NT2/D1 (cell line): ENCODE data around the gene TRIM34.
A peak's percentile ranks its signal among the peaks of the same experiment; 100 is the strongest.
"Not testable (repeated sequence)": the region's sequence is repeated elsewhere in the genome, so short reads cannot be mapped to it uniquely, and the experiment has no call there.

Experiments
- DNase-seq: peaks from one replicate; pipeline ENCODE4 v3.0.0-alpha.2; 2011; ENCODE audit warnings: low read depth, low spot score
- H3K27me3 ChIP-seq: 2 replicates; pipeline ENCODE4 v1.6.0; 2011; ENCODE audit warnings: mild to moderate bottlenecking; ENCODE audit not compliant: insufficient read length, insufficient read depth
- H3K36me3 ChIP-seq: 2 replicates; pipeline ENCODE4 v1.6.1; 2011; ENCODE audit warnings: mild to moderate bottlenecking, low read length, mixed read lengths; ENCODE audit not compliant: insufficient read depth, insufficient read length
- H3K4me1 ChIP-seq: 2 replicates; pipeline ENCODE4 v1.5.1; 2011; ENCODE audit not compliant: insufficient read depth, insufficient read length
- H3K4me3 ChIP-seq: 2 replicates; pipeline ENCODE4 v1.5.1; 2011; ENCODE audit warnings: low read depth; ENCODE audit not compliant: insufficient read length
- H3K9ac ChIP-seq: 2 replicates; pipeline ENCODE4 v1.6.0; 2011; ENCODE audit warnings: low read depth; ENCODE audit not compliant: insufficient read length
- H3K9me3 ChIP-seq: 2 replicates; pipeline ENCODE4 v1.5.1; 2011; ENCODE audit warnings: mild to moderate bottlenecking, low read length; ENCODE audit not compliant: insufficient read depth
- SUZ12 ChIP-seq: IDR thresholded peaks from 2 replicates; pipeline ENCODE4 v1.6.1; 2011; ENCODE audit not compliant: insufficient read length, insufficient read depth; ENCODE audit errors: extremely low read depth
- YY1 ChIP-seq: IDR thresholded peaks from 2 replicates; pipeline ENCODE4 v1.6.1; 2011; ENCODE audit not compliant: insufficient read length, insufficient read depth
- ZNF274 ChIP-seq: IDR thresholded peaks from 2 replicates; pipeline ENCODE4 v1.6.1; 2011; ENCODE audit warnings: mild to moderate bottlenecking, low read depth, low read length

TRIM34 gene

GRCh38 chr11:5684646-5685362, 60.0 kb downstream of the TRIM34 start, which contains the start of gene TRIM5:
Gene TRIM5 (minus strand): TSS chr11:5685074. CDS start chr11:5680177, 4,897 bp downstream.
- Histone ChIP-seq H3K27me3 (no peaks in the 10 kb centered on the region), H3K4me3 (peak within 1 kb of the TSS; percentile 31), H3K9me3 (peaks cover 7% of the 10 kb centered on the region; the same call in 1 of the 2 replicates), H3K9ac (peak within 1 kb of the TSS; percentile 52), H3K36me3 (peaks cover 4% of the 10 kb centered on the region), H3K4me1 (no peaks in the 10 kb centered on the region)
- TF ChIP-seq ZNF274: no peak
- no peak for TF ChIP-seq SUZ12
- TF ChIP-seq YY1: no peak
- DNase-seq: peak; percentile 73

DNA sequence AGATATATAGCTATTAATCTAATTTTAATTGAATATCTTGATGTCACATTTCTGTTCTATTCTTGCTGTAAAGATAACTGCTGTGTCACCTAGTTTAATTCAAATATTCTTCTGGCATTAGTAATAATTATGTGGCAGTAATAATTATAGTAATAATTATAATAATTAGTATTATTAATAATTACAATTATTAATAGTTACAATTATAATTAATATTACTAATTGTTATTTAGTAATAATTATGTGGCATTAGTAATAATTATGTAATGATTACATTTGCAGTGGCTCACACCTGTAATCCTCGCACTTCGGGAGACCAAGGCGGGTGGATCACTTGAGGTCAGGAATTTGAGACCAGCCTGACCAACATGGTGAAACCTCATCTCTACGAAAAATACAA, 61.6 kb downstream of the TRIM34 start:
- Histone ChIP-seq H3K4me3 (no peak overlapping the region), H3K9ac (no peak overlapping the region), H3K4me1 (no peaks in the 10 kb centered on the region), H3K27me3 (no peaks in the 10 kb centered on the region), H3K9me3 (peaks cover 7% of the 10 kb centered on the region; the same call in 1 of the 2 replicates), H3K36me3 (no peaks in the 10 kb centered on the region)
- DNase-seq: no peak
- TF ChIP-seq ZNF274 (no peak), SUZ12 (no peak), YY1 (no peak)

- Histone ChIP-seq H3K27me3 (no peaks in the 10 kb centered on the region), H3K9me3 (no peaks in the 10 kb centered on the region), H3K9ac (no peak overlapping the region), H3K4me1 (no peaks in the 10 kb centered on the region), H3K36me3 (peaks cover 2% of the 10 kb centered on the region), H3K4me3 (no peak overlapping the region)
- no peak for DNase-seq
- TF ChIP-seq YY1 (no peak), SUZ12 (no peak)
Observed at GRCh38 chr11:5688482-5688881, 63.7 kb downstream of the TRIM34 start.

DNA sequence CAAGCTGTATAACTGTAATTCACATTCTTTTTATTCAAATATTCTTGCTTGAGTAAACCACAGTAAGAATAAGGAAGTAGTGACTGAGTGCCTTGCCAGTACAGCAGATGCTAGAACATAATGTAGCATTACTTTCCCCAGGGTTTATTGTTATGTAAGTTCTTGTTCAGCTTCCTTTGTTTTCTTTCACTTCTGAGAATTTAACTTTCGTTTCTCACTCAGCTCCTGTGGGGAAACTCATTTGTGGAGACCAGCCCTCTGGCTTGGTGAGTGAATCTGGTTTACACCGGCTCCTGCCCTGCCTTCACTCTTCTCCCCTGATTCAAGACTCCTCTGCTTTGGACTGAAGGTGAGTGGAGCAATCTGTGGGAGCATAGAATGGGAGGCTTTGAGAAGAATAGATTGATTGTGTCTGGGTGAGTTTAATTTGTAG, 64.8 kb downstream of the TRIM34 start, which contains the start of gene TRIM22:
TRIM22 (plus strand) TSS at position 240 of the 433 bp plus-strand sequence. CDS start 6,443 bp downstream, outside the sequence.
- no peaks in the 10 kb centered on the region for H3K9me3 ChIP-seq
- TF ChIP-seq ZNF274 (no peak), SUZ12 (no peak), YY1 (no peak)
- H3K36me3 ChIP-seq: peaks cover 2% of the 10 kb centered on the region
- peak within 1 kb of the TSS; percentile 24 for H3K9ac ChIP-seq
- peak within 1 kb of the TSS; percentile 1 for H3K4me3 ChIP-seq
- peak; percentile 42 for DNase-seq
- H3K27me3 ChIP-seq: no peaks in the 10 kb centered on the region
- no peaks in the 10 kb centered on the region for H3K4me1 ChIP-seq

DNA sequence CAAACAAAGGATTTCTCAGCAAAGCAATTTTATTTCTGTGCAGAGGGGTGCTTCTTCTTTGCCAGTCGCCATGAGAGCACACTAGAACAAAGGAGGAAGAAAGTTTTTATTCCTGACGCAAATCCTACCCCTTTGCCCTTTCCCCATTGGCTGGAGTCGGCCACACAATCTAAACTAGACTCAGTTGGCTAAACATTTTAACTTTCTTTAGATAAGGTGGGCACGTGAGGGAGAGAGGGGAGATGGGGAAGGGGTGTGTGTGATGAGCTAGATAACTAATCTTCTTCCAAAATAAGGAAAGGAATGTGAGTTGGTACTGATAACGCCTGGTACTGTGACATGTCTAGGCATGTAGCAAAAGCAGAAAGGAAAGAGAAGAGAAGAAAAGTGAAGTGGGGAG, 65.4 kb downstream of the TRIM34 start:
- Histone ChIP-seq H3K36me3 (peaks cover 2% of the 10 kb centered on the region), H3K9me3 (no peaks in the 10 kb centered on the region), H3K4me1 (no peaks in the 10 kb centered on the region), H3K9ac (no peak overlapping the region), H3K4me3 (peak overlapping the region; percentile 1), H3K27me3 (no peaks in the 10 kb centered on the region)
- TF ChIP-seq YY1: no peak
- TF ChIP-seq SUZ12: no peak
- TF ChIP-seq ZNF274: no peak
- no peak for DNase-seq

- no peak for TF ChIP-seq YY1
- TF ChIP-seq ZNF274: no peak
- no peak for TF ChIP-seq SUZ12
- Histone ChIP-seq H3K4me3 (no peak overlapping the region), H3K27me3 (no peaks in the 10 kb centered on the region), H3K4me1 (no peaks in the 10 kb centered on the region), H3K9ac (no peak overlapping the region), H3K36me3 (peaks cover 2% of the 10 kb centered on the region), H3K9me3 (no peaks in the 10 kb centered on the region)
- DNase-seq: no peak
Observed at GRCh38 chr11:5690736-5691135, 65.9 kb downstream of the TRIM34 start.

GRCh38 chr11:5691238-5691963, 66.6 kb downstream of the TRIM34 start:
- not testable (repeated sequence) for H3K9ac ChIP-seq, H3K36me3 ChIP-seq, H3K4me1 ChIP-seq, H3K9me3 ChIP-seq, DNase-seq, H3K4me3 ChIP-seq, H3K27me3 ChIP-seq
